Body of pancreas (tissue), 4 donors: Measurements from ENCODE around the gene FPR1.

Experiments
- POLR2A ChIP-seq, 3 donors: fragments of 450-650 bp; IDR thresholded peaks; one replicate each; pipeline ENCODE4 v1.6.1; 2016; ENCODE audit warnings: antibody characterized with exemption in 3 of 3, mild to moderate bottlenecking in 2 of 3
- TF ChIP-seq, protein P1 (sequence below), 7 experiments: fragments of 450-650 bp in 4 of 7; fragments of 200-600 bp in 3 of 7; sonication (generic) in 3 of 7; IDR thresholded peaks; one replicate each; pipeline ENCODE4 v1.5.1; 2016 to 2019; ENCODE audit warnings: antibody characterized with exemption in 7 of 7

DNA sequence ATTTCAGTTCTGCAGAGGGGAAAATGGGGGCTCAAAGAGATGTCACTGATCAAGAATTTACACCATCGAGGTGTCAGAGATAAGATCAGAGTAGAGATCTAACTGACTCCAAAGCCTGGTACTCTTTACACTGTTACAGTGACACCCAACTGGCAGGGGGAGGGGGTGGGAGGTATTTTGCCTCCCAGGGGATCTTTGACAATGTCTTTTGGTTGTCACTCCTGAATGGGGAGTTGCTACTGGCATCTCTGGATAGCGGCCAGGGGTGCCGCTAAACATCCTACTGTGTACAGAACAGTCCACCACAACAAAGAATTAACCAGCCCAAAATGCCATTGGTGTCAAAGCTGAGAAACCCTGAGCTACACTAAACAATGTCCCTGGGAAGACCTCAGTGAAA is 46.4 kb upstream of the FPR1 start:
- TF ChIP-seq, protein P1, sequence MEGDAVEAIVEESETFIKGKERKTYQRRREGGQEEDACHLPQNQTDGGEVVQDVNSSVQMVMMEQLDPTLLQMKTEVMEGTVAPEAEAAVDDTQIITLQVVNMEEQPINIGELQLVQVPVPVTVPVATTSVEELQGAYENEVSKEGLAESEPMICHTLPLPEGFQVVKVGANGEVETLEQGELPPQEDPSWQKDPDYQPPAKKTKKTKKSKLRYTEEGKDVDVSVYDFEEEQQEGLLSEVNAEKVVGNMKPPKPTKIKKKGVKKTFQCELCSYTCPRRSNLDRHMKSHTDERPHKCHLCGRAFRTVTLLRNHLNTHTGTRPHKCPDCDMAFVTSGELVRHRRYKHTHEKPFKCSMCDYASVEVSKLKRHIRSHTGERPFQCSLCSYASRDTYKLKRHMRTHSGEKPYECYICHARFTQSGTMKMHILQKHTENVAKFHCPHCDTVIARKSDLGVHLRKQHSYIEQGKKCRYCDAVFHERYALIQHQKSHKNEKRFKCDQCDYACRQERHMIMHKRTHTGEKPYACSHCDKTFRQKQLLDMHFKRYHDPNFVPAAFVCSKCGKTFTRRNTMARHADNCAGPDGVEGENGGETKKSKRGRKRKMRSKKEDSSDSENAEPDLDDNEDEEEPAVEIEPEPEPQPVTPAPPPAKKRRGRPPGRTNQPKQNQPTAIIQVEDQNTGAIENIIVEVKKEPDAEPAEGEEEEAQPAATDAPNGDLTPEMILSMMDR (IDR thresholded peaks at IDR 0.05), result no peak
- no peak for TF ChIP-seq POLR2A (IDR thresholded peaks at IDR 0.05)
